Measurements from ENCODE around the gene BCAR1. TPM values are rescaled to one million over a fixed set of nuclear protein-coding genes. Genes with fewer than 3 reads are reported as not detected.

The BCAR1 gene
- polyA plus RNA-seq, 1 donor from 2014 or later: not detected

DNA sequence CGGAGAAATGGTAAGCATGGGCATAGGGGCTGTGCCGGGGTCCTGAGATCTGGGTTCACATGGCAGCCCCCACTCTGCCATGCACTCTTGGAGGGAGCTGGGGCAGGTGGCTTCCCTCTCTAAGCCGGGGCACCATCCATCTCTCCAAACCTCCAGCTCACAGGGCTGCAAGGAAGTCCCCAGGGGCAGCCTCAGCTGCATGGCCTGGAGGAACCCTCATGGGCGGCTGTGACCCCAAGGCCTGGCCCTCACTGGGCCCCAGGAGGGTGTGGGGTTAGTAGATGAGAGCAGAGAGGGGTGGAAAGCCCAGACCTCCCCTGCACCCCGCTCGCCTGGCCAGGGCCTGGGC, 47.0 kb downstream of the BCAR1 start:
- peaks cover 10% of the 10 kb centered on the region for H3K27me3 Mint-ChIP-seq
- H3K36me3 Mint-ChIP-seq: no peaks in the 10 kb centered on the region
- peaks cover 5 to 11% (median 8%) of the 10 kb centered on the region in 3 donors for H3K4me1 Mint-ChIP-seq
- no peaks in the 10 kb centered on the region for H3K9me3 Mint-ChIP-seq
- no peak overlapping the region for H3K27ac Mint-ChIP-seq
- H3K4me3 Mint-ChIP-seq: no peak overlapping the region

GRCh38 chr16:75203667-75204409, 47.6 kb downstream of the BCAR1 start:
- Mint-ChIP-seq H3K27me3 (peaks cover 11% of the 10 kb centered on the region), H3K9me3 (no peaks in the 10 kb centered on the region), H3K4me3 (peak overlapping the region in 1 of 4 donors; percentile 65), H3K36me3 (no peaks in the 10 kb centered on the region), H3K27ac (peak overlapping the region in 2 of 3 donors; percentile 63 to 90), H3K4me1 (peaks cover 5 to 13% (median 11%) of the 10 kb centered on the region in 3 donors)

GRCh38 chr16:75203096-75203495, 48.3 kb downstream of the BCAR1 start:
- Mint-ChIP-seq H3K27me3 (peaks cover 13% of the 10 kb centered on the region), H3K9me3 (no peaks in the 10 kb centered on the region), H3K4me3 (no peak overlapping the region), H3K36me3 (no peaks in the 10 kb centered on the region), H3K4me1 (peaks cover 5 to 13% (median 11%) of the 10 kb centered on the region in 3 donors), H3K27ac (peak overlapping the region in 2 of 3 donors; percentile 12 to 90)

DNA sequence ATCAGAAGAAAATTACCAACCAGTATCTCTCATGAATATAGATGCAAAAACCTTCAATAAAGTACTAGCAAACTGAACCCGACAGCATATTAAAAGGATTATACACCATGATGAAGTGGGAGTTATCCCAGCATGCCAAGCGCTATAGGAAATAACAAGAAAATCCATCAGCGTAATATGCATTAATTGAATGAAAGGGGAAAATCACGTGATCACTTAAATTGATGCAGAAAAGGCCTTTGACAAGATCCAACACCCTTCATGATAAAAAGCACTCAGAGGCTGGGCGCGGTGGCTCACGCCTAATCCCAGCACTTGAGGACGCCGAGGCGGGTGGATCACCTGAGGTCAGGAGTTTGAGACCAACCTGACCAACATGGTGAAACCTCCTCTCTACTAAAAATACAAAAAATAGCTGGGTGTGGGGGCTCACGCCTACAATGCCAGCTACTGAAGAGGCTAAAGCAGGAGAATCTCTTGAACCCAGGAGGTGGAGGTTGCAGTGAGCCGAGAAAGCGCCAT, 49.3 kb downstream of the BCAR1 start:
- no peaks in the 10 kb centered on the region for H3K36me3 Mint-ChIP-seq
- H3K9me3 Mint-ChIP-seq: no peaks in the 10 kb centered on the region
- no peak overlapping the region for H3K27ac Mint-ChIP-seq
- peaks cover 22% of the 10 kb centered on the region for H3K27me3 Mint-ChIP-seq
- no peak overlapping the region for H3K4me3 Mint-ChIP-seq
- peaks cover 5 to 13% (median 11%) of the 10 kb centered on the region in 3 donors for H3K4me1 Mint-ChIP-seq

GRCh38 chr16:75198135-75198600, 53.3 kb downstream of the BCAR1 start:
- Mint-ChIP-seq H3K27ac (no peak overlapping the region), H3K4me3 (no peak overlapping the region), H3K4me1 (peaks cover 5 to 13% (median 11%) of the 10 kb centered on the region in 3 donors), H3K36me3 (no peaks in the 10 kb centered on the region), H3K27me3 (peaks cover 28% of the 10 kb centered on the region), H3K9me3 (no peaks in the 10 kb centered on the region)

GRCh38 chr16:75197522-75198134, 53.8 kb downstream of the BCAR1 start:
- H3K4me3 Mint-ChIP-seq: no peak overlapping the region
- H3K27ac Mint-ChIP-seq: no peak overlapping the region
- H3K36me3 Mint-ChIP-seq: no peaks in the 10 kb centered on the region
- peaks cover 33% of the 10 kb centered on the region for H3K27me3 Mint-ChIP-seq
- no peaks in the 10 kb centered on the region for H3K9me3 Mint-ChIP-seq
- peaks cover 5 to 13% (median 11%) of the 10 kb centered on the region in 3 donors for H3K4me1 Mint-ChIP-seq

DNA sequence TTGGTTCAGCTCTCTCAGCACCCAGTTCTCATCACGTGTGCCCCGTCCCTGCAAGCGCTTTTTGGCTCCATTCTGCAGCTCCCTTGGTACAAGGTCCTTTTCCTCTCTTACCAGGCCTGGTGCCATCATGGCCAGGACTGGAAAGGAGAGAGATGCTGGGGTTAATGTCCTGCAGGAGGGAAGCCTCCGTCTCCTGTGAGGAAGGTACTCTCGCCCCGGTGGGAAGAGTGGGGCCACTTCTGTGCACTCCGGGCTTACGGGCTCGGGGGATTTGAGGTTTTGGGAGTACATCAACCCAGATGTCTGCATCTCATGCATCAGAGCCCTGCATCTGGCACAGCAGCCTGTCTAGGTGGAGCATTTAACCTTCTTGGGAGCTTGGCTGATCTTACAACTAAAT, 54.6 kb downstream of the BCAR1 start:
- H3K4me1 Mint-ChIP-seq: peaks cover 5 to 11% (median 11%) of the 10 kb centered on the region in 3 donors
- H3K27ac Mint-ChIP-seq: no peak overlapping the region
- H3K27me3 Mint-ChIP-seq: peaks cover 36% of the 10 kb centered on the region
- H3K36me3 Mint-ChIP-seq: no peaks in the 10 kb centered on the region
- H3K9me3 Mint-ChIP-seq: no peaks in the 10 kb centered on the region
- no peak overlapping the region for H3K4me3 Mint-ChIP-seq

- no peaks in the 10 kb centered on the region for H3K36me3 Mint-ChIP-seq
- H3K27ac Mint-ChIP-seq: no peak overlapping the region
- H3K4me1 Mint-ChIP-seq: peaks cover 3 to 7% (median 6%) of the 10 kb centered on the region in 3 donors
- H3K27me3 Mint-ChIP-seq: peaks cover 35% of the 10 kb centered on the region
- no peak overlapping the region for H3K4me3 Mint-ChIP-seq
- no peaks in the 10 kb centered on the region for H3K9me3 Mint-ChIP-seq
Measured at GRCh38 chr16:75195811-75196790, 55.3 kb downstream of the BCAR1 start.

GRCh38 chr16:75193730-75194444, 57.5 kb downstream of the BCAR1 start:
- Mint-ChIP-seq H3K4me1 (no peaks in the 10 kb centered on the region), H3K36me3 (no peaks in the 10 kb centered on the region), H3K27me3 (peaks cover 38% of the 10 kb centered on the region), H3K9me3 (no peaks in the 10 kb centered on the region), H3K4me3 (no peak overlapping the region), H3K27ac (no peak overlapping the region)

- Mint-ChIP-seq H3K9me3 (no peaks in the 10 kb centered on the region), H3K4me1 (no peaks in the 10 kb centered on the region), H3K27ac (no peak overlapping the region), H3K4me3 (no peak overlapping the region), H3K36me3 (no peaks in the 10 kb centered on the region), H3K27me3 (peaks cover 38% of the 10 kb centered on the region)
Measured at GRCh38 chr16:75193265-75193650, 58.2 kb downstream of the BCAR1 start.

- Mint-ChIP-seq H3K4me1 (no peaks in the 10 kb centered on the region), H3K27ac (no peak overlapping the region), H3K4me3 (no peak overlapping the region), H3K27me3 (peaks cover 33% of the 10 kb centered on the region), H3K36me3 (no peaks in the 10 kb centered on the region), H3K9me3 (no peaks in the 10 kb centered on the region)
Measured at GRCh38 chr16:75192606-75193264, 58.7 kb downstream of the BCAR1 start.

- no peaks in the 10 kb centered on the region for H3K4me1 Mint-ChIP-seq
- peak overlapping the region in 1 of 4 donors; percentile 53 for H3K4me3 Mint-ChIP-seq
- H3K27me3 Mint-ChIP-seq: peaks cover 23% of the 10 kb centered on the region
- H3K27ac Mint-ChIP-seq: no peak overlapping the region
- H3K9me3 Mint-ChIP-seq: peaks cover 0 to 4% (median 0%) of the 10 kb centered on the region in 3 donors
- no peaks in the 10 kb centered on the region for H3K36me3 Mint-ChIP-seq
Measured at GRCh38 chr16:75189638-75190245, 61.7 kb downstream of the BCAR1 start.

DNA sequence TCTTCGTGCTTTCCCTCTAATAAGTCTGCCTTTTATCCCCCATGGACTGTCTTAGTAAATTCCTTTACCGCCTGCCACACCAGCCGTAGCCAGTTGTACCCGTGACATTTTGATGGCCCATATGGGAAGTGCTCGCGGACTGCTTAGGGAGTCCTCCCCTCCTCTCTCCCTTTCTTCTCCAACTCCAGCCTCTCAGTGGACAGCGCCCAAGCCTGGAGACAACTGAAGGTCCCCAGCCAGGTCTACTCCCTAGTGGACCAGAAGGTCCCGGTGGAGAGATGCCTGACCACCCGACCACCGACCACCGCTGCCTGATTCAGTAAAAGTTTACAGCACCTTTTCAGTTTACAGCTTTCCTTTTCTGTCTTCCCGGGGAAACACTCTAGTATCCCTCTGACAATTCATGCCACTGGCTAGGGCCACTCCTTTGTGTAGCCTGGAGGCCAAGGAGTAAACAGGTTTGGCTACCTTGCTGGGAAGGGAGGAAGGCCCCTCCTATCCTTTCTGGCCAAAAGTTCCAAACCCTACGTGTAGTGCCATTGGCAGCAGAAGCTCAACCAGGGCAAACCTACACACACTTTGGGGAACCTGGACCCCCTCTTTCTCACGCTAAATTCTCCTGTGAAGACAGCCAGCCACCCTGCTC, 62.5 kb downstream of the BCAR1 start:
- H3K4me1 Mint-ChIP-seq: no peaks in the 10 kb centered on the region
- H3K27ac Mint-ChIP-seq: no peak overlapping the region
- no peaks in the 10 kb centered on the region for H3K36me3 Mint-ChIP-seq
- peaks cover 0 to 5% (median 0%) of the 10 kb centered on the region in 3 donors for H3K9me3 Mint-ChIP-seq
- H3K27me3 Mint-ChIP-seq: peaks cover 23% of the 10 kb centered on the region
- no peak overlapping the region for H3K4me3 Mint-ChIP-seq

All from IgD-negative memory B cell (primary cell).